CD4-positive, alpha-beta memory T cell (primary cell): ENCODE results near the gene TRAPPC2L. TPM values are rescaled to one million over a fixed set of nuclear protein-coding genes. Genes with fewer than 3 reads are reported as not detected.

Experiments used
- CTCF ChIA-PET: fragments of 350-600 bp; sonication (Branson Sonifier 250); formaldehyde crosslinking; loops from one replicate; lab custom pipeline; 2021; ENCODE audit warnings: inconsistent platforms; ENCODE audit not compliant: partially characterized antibody; lab: Charles Lee
- POLR2A ChIA-PET: fragments of 350-600 bp; sonication (Branson Sonifier 250); formaldehyde crosslinking; loops from one replicate; lab custom pipeline; 2021; ENCODE audit not compliant: partially characterized antibody; lab: Charles Lee
- DNase-seq, 5 donors: peaks; one replicate each; pipeline versions ENCODE4 v3.0.0 to v3.0.0-alpha.2; 2020 to 2022; ENCODE audit warnings: mixed read lengths in 1 of 5
- H3K27ac ChIP-seq: one replicate; pipeline ENCODE4 v1.7.0; 2013; ENCODE audit warnings: low read depth, low read length
- H3K27me3 ChIP-seq: 2 replicates; pipeline ENCODE4 v1.7.0; 2013; ENCODE audit warnings: mild to moderate bottlenecking, low read length, moderate library complexity; ENCODE audit not compliant: insufficient read depth
- H3K36me3 ChIP-seq: 2 replicates; pipeline ENCODE4 v1.7.0; 2013; ENCODE audit warnings: mild to moderate bottlenecking, low read length, moderate library complexity; ENCODE audit not compliant: insufficient read depth
- H3K4me1 ChIP-seq: 2 replicates; pipeline ENCODE4 v1.7.0; 2013; ENCODE audit warnings: mild to moderate bottlenecking, low read length, moderate library complexity; ENCODE audit not compliant: insufficient read depth
- H3K4me3 ChIP-seq, 2 donors: one replicate each; pipeline ENCODE4 v1.7.0; 2013; ENCODE audit warnings: low read length in 2 of 2, mild to moderate bottlenecking in 1 of 2
- H3K9me3 ChIP-seq, 2 donors: one replicate each; pipeline ENCODE4 v1.7.0; 2013; ENCODE audit warnings: low read length in 2 of 2, control low read depth in 1 of 2; ENCODE audit not compliant: control insufficient read depth in 1 of 2
- H3K27ac Mint-ChIP-seq, 7 donors: one replicate each; pipeline ENCODE4 v1.8.0; 2020 to 2021; ENCODE audit warnings: mixed read lengths in 7 of 7, mild to moderate bottlenecking in 6 of 7, inconsistent platforms in 3 of 7, moderate library complexity in 3 of 7
- H3K27me3 Mint-ChIP-seq, 2 donors: one replicate each; pipeline ENCODE4 v1.8.0; 2020 to 2021; ENCODE audit warnings: mixed read lengths in 2 of 2
- H3K36me3 Mint-ChIP-seq, 2 donors: one replicate each; pipeline ENCODE4 v1.8.0; 2020 to 2021; ENCODE audit warnings: mixed read lengths in 2 of 2, inconsistent platforms in 1 of 2, mild to moderate bottlenecking in 1 of 2
- H3K4me1 Mint-ChIP-seq, 4 donors: one replicate each; pipeline ENCODE4 v1.8.0; 2020 to 2021; ENCODE audit warnings: mixed read lengths in 4 of 4, mild to moderate bottlenecking in 1 of 4
- H3K4me3 Mint-ChIP-seq, 8 donors: one replicate each; pipeline ENCODE4 v1.8.0; 2020 to 2021; ENCODE audit warnings: mixed read lengths in 8 of 8, mild to moderate bottlenecking in 7 of 8, moderate library complexity in 6 of 8, inconsistent platforms in 3 of 8
- H3K9me3 Mint-ChIP-seq, 8 donors: one replicate each; pipeline ENCODE4 v1.8.0; 2020 to 2021; ENCODE audit warnings: mixed read lengths in 8 of 8, mild to moderate bottlenecking in 5 of 8, inconsistent platforms in 3 of 8, moderate library complexity in 1 of 8
- intact Hi-C: fragments of 100-400 bp; cut with micrococcal nuclease; formaldehyde crosslinking; loops from one replicate; pipeline ENCODE4 v1.15.1; 2023
- polyA plus RNA-seq, 2 donors: library from polyadenylated mRNA; unstranded; fragments of 300-500 nt; fragmentation: Illumina TruSeq; gene quantifications; one replicate each; pipeline ENCODE4 v1.2.3, GENCODE V29; 2021
- total RNA-seq, 2 experiments: library from RNA; stranded (reverse); gene quantifications; one replicate each; pipeline ENCODE4 v1.2.3, GENCODE V29; 2021

TRAPPC2L gene
- total and polyA plus RNA-seq, 4 experiments from 2014 or later, result 66.6 to 105 (median 85.7) TPM

DNA sequence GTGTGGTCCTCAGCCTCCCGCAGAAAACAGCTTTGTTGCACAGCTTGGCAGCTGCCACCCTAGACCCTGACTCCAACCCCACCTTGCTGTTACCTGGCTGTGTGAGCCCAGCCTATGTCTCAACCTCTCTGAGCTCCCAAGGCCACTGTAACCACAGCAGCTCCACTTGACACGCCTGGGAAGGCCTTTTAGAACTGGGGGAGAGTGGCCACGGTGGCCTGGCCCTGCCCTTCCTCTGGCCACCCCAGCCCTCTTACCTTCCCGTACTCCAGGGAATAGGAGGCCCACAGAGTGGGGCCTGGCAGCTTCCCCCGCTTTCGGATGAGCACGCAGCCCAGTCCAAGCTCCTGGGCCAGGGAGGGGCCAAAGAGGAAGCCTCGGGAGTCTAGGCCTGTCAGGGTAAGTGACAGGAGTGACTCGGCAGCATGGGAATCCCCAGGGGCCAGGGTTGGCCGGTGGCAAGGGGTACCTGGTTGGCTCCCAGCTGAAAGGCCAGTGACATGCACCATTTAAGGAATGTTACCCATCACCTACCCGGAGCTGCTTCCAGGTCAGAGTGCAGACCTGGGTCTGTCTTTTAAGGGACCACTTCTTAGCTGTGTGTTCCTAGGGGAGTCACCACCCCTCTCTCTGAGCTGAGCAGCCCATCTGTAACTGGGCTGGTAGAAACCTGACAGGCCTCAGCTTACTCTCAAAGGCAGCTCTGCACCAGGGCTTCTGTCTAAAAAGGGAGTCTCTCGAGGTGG lies 46.6 kb upstream of the TRAPPC2L start:
- Histone ChIP-seq H3K27ac (peak overlapping the region; percentile 67), H3K9me3 (no peaks in the 10 kb centered on the region), H3K4me1 (peaks cover 21% of the 10 kb centered on the region), H3K27me3 (no peaks in the 10 kb centered on the region), H3K36me3 (peaks cover 13% of the 10 kb centered on the region), H3K4me3 (peak overlapping the region; percentile 90 to 94)
- Mint-ChIP-seq H3K4me1 (peaks cover 1 to 28% (median 15%) of the 10 kb centered on the region in 4 donors), H3K27me3 (no peaks in the 10 kb centered on the region), H3K4me3 (peak overlapping the region; percentile 79 to 97 (median 86)), H3K9me3 (no peaks in the 10 kb centered on the region), H3K27ac (peak overlapping the region; percentile 25 to 93 (median 85)), H3K36me3 (peaks cover 0 to 15% of the 10 kb centered on the region in 2 donors)
- intact Hi-C loops, result no loop called here
- ChIA-PET POLR2A (interaction anchor here (0.7 to 11.8 kb wide), 13 partner anchors 11 to 430 kb away, joined by 3 to 206 read pairs (median 5); partner anchors contain the start of genes CTU2, GALNS, PIEZO1 and RNF166), CTCF (interaction anchor here (1.1 to 5.1 kb wide), 7 partner anchors 27 to 403 kb away, joined by 3 to 35 read pairs (median 6); partner anchors contain the start of genes GALNS and TRAPPC2L)
- DNase-seq, result no peak

GRCh38 chr16:88810912-88811768 lies 45.8 kb upstream of the TRAPPC2L start:
- ChIA-PET POLR2A (interaction anchor here (0.8 to 11.8 kb wide), 24 partner anchors 8 to 430 kb away, joined by 3 to 206 read pairs (median 5); partner anchors contain the start of genes CDT1, CTU2, GALNS and PIEZO1), CTCF (interaction anchor here (1.1 to 5.1 kb wide), 10 partner anchors 12 to 407 kb away, joined by 3 to 35 read pairs (median 4); partner anchors contain the start of genes GALNS, TRAPPC2L and ZNF778)
- no peaks in the 10 kb centered on the region for H3K27me3 Mint-ChIP-seq
- H3K9me3 ChIP-seq, result no peaks in the 10 kb centered on the region
- H3K36me3 ChIP-seq, result peaks cover 13% of the 10 kb centered on the region
- H3K27ac Mint-ChIP-seq, result peak overlapping the region; percentile 87 to 93 (median 93)
- no peaks in the 10 kb centered on the region for H3K9me3 Mint-ChIP-seq
- peaks cover 0 to 15% of the 10 kb centered on the region in 2 donors for H3K36me3 Mint-ChIP-seq
- no peaks in the 10 kb centered on the region for H3K27me3 ChIP-seq
- H3K4me1 ChIP-seq, result peaks cover 21% of the 10 kb centered on the region
- peaks cover 1 to 28% (median 15%) of the 10 kb centered on the region in 4 donors for H3K4me1 Mint-ChIP-seq
- DNase-seq, result peak; percentile 56 to 68 (median 64)
- peak overlapping the region; percentile 67 for H3K27ac ChIP-seq
- H3K4me3 Mint-ChIP-seq, result peak overlapping the region; percentile 79 to 97 (median 86)
- intact Hi-C loops, result loop anchor here (1.0 kb wide), 2 partner anchors 8 to 26 kb away; partner anchors contain the start of genes CDT1 and PIEZO1
- H3K4me3 ChIP-seq, result peak overlapping the region; percentile 90 to 94

GRCh38 chr16:88811769-88812512 lies 45.0 kb upstream of the TRAPPC2L start, which contains the start of gene APRT:
Gene APRT (minus strand): TSS chr16:88811928. CDS start chr16:88811899, 29 bp downstream.
- Mint-ChIP-seq H3K27me3 (no peaks in the 10 kb centered on the region), H3K27ac (peak within 1 kb of the TSS; percentile 88 to 98 (median 97)), H3K9me3 (no peaks in the 10 kb centered on the region), H3K36me3 (peaks cover 0 to 15% of the 10 kb centered on the region in 2 donors), H3K4me3 (peak within 1 kb of the TSS; percentile 95 to 100 (median 97)), H3K4me1 (peaks cover 1 to 28% (median 15%) of the 10 kb centered on the region in 4 donors)
- H3K4me3 ChIP-seq, result peak within 1 kb of the TSS; percentile 90 to 94
- peak; percentile 94 to 99 (median 97) for DNase-seq
- H3K36me3 ChIP-seq, result peaks cover 13% of the 10 kb centered on the region
- intact Hi-C loops, result loop anchor here (1.0 kb wide), 4 partner anchors 9 to 404 kb away; partner anchors contain the start of genes CDT1, PIEZO1 and TRAPPC2L
- ChIA-PET POLR2A (interaction anchor here (0.8 to 11.8 kb wide), 21 partner anchors 8 to 429 kb away, joined by 3 to 206 read pairs (median 5); partner anchors contain the start of genes CDT1, CTU2, GALNS and PIEZO1), CTCF (interaction anchor here (1.1 to 5.1 kb wide), 8 partner anchors 13 to 406 kb away, joined by 3 to 35 read pairs (median 4); partner anchors contain the start of genes GALNS, TRAPPC2L and ZNF778)
- no peaks in the 10 kb centered on the region for H3K9me3 ChIP-seq
- H3K4me1 ChIP-seq, result peaks cover 21% of the 10 kb centered on the region
- H3K27ac ChIP-seq, result peak within 1 kb of the TSS; percentile 67
- H3K27me3 ChIP-seq, result no peaks in the 10 kb centered on the region

DNA sequence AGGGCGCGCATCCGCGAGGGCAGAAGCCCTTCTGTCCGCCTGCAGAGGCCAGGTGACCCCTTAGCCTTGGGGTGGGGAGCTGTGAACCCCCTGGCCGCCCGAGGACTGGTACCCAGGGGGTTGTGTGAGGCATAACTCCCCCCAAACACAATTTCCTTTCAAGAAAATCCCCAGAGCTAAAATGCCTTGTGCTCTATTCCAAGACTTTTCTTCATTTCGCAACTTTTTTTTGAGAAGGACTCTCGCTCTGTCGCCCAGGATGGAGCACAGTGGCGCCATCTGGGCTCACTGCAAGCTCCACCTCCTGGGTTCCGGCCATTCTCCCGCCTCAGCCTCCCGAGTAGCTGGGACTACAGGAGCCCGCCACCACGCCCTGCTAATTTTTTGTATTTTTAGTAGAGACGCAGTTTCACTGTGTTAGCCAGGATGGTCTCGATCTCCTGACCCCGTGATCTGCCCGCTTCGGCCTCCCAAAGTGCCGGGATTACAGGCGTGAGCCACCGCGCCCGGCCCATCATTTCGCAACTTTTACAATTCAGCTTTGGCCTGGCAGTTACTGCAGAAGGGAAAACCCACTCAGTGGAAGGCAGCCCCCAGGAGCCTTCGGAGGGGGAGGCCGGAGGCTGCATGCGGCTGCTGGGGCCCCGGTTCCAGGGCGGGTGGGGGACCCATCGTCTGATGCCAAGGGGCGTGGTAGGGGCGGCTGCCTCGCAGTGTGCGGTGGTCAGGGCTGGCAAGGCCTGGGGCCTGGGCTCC lies 44.2 kb upstream of the TRAPPC2L start:
- Mint-ChIP-seq H3K27ac (peak overlapping the region; percentile 6 to 88 (median 47)), H3K4me3 (peak overlapping the region; percentile 76 to 88 (median 82)), H3K4me1 (peaks cover 1 to 28% (median 15%) of the 10 kb centered on the region in 4 donors), H3K36me3 (peaks cover 0 to 15% of the 10 kb centered on the region in 2 donors), H3K27me3 (no peaks in the 10 kb centered on the region), H3K9me3 (no peaks in the 10 kb centered on the region)
- Histone ChIP-seq H3K9me3 (no peaks in the 10 kb centered on the region), H3K36me3 (peaks cover 13% of the 10 kb centered on the region), H3K4me1 (peaks cover 21% of the 10 kb centered on the region), H3K27me3 (no peaks in the 10 kb centered on the region), H3K27ac (peak overlapping the region; percentile 67), H3K4me3 (peak overlapping the region in 1 of 2 donors; percentile 94)
- intact Hi-C loops, result loop anchor here (1.0 kb wide), 2 partner anchors 45 to 404 kb away; partner anchors contain the start of gene TRAPPC2L
- ChIA-PET POLR2A (interaction anchor here (0.8 to 11.8 kb wide), 17 partner anchors 9 to 428 kb away, joined by 3 to 206 read pairs (median 7); partner anchors contain the start of genes CDT1, CTU2, GALNS and PIEZO1), CTCF (interaction anchor here (0.7 to 5.1 kb wide), 8 partner anchors 14 to 405 kb away, joined by 3 to 35 read pairs (median 4); partner anchors contain the start of genes GALNS, TRAPPC2L and ZNF778)
- no peak for DNase-seq

DNA sequence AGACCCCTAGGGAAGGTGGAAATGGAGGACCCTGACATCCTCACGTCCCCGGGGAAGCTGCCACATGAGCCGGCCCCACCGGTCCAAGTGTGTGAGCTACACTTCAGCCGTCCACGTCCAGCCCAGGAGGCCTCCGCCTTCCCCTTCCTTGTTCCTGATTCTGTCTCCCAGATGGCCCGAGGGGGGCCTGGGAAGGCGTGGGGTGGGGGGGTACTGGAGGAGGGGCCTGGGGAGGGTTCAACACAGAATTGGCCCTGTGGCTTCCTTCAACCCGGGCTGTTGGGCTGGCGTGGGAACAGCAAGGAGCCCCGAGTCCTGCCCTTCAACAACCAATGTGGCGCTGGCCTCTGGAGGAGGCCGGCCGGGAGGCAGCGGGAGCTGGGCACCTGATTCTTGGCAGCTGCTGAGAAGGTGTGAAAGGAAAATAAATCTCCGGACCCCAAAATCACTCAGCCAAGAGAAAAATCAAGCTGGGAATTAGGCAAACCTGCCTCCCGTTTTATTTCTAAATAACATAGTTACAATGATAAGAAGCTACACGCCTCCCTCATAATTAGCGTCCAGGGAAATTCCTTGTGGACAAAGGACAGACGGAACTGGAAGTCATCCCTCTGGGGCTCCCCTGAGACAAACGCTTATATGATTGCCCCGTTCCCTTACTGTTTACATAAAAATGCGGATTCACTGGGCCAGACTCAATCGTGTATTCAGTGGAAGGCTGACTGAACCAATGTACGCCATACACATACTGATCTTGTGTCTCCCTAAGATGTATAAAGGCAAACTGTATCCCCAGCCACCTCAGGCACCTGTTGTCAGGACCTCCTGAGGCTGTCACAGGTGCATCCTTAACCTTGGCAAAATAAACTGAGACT lies 43.4 kb upstream of the TRAPPC2L start:
- Mint-ChIP-seq H3K27ac (peak overlapping the region in 1 of 7 donors; percentile 52), H3K9me3 (no peaks in the 10 kb centered on the region), H3K36me3 (peaks cover 0 to 11% of the 10 kb centered on the region in 2 donors), H3K4me1 (peaks cover 1 to 28% (median 15%) of the 10 kb centered on the region in 4 donors), H3K4me3 (peak overlapping the region; percentile 4 to 71 (median 50)), H3K27me3 (no peaks in the 10 kb centered on the region)
- ChIA-PET CTCF (interaction anchor here (0.7 to 5.1 kb wide), 5 partner anchors 44 to 404 kb away, joined by 3 to 35 read pairs (median 3); partner anchors contain the start of genes GALNS, TRAPPC2L and ZNF778), POLR2A (interaction anchor here (1.1 to 11.8 kb wide), 8 partner anchors 10 to 404 kb away, joined by 3 to 206 read pairs (median 20); partner anchors contain the start of genes CDT1, GALNS, PIEZO1 and TRAPPC2L)
- Histone ChIP-seq H3K4me1 (peaks cover 21% of the 10 kb centered on the region), H3K4me3 (no peak overlapping the region), H3K36me3 (peaks cover 13% of the 10 kb centered on the region), H3K9me3 (no peaks in the 10 kb centered on the region), H3K27ac (no peak overlapping the region), H3K27me3 (no peaks in the 10 kb centered on the region)
- intact Hi-C loops, result no loop called here
- no peak for DNase-seq
